HG03064 (cell line): Measurements from ENCODE around the gene ALG3.

Experiments used
- ATAC-seq: cut with Tn5 transposase; IDR thresholded peaks from one replicate; pipeline ENCODE4 v1.9.1; 2021; ENCODE audit warnings: low read depth; ENCODE audit not compliant: unreplicated experiment

The ALG3 gene

GRCh38 chr3:184260724-184261269, 12.0 kb upstream of the ALG3 start:
- ATAC-seq: no peak

GRCh38 chr3:184259878-184260723, 11.3 kb upstream of the ALG3 start:
- ATAC-seq: no peak

GRCh38 chr3:184259396-184259877, 10.7 kb upstream of the ALG3 start:
- no peak for ATAC-seq

- ATAC-seq: no peak
Observed at GRCh38 chr3:184258926-184259325, 10.2 kb upstream of the ALG3 start.

GRCh38 chr3:184257083-184257915, 8.5 kb upstream of the ALG3 start:
- no peak for ATAC-seq

GRCh38 chr3:184255291-184256039, 6.7 kb upstream of the ALG3 start:
- ATAC-seq: no peak

- peak; percentile 59 for ATAC-seq
Observed at GRCh38 chr3:184250167-184250828, 1.5 kb upstream of the ALG3 start.

GRCh38 chr3:184249412-184250166, 827 bp upstream of the ALG3 start, which contains the start of gene EEF1AKMT4:
Gene EEF1AKMT4 (plus strand): TSS chr3:184249672. CDS start chr3:184249695, 23 bp downstream.
- ATAC-seq: peak; percentile 89

GRCh38 chr3:184242297-184242685, 6.5 kb downstream of the ALG3 start:
- no peak for ATAC-seq

GRCh38 chr3:184241447-184242296, 7.1 kb downstream of the ALG3 start:
- no peak for ATAC-seq

GRCh38 chr3:184241141-184241446, 7.7 kb downstream of the ALG3 start:
- ATAC-seq: no peak

GRCh38 chr3:184240384-184241140, 8.2 kb downstream of the ALG3 start:
- no peak for ATAC-seq

GRCh38 chr3:184239708-184240107, 9.1 kb downstream of the ALG3 start:
- no peak for ATAC-seq

GRCh38 chr3:184239221-184239620, 9.5 kb downstream of the ALG3 start:
- ATAC-seq: no peak

- no peak for ATAC-seq
Observed at GRCh38 chr3:184238246-184238818, 10.4 kb downstream of the ALG3 start.

- no peak for ATAC-seq
Observed at GRCh38 chr3:184237807-184238206, 11.0 kb downstream of the ALG3 start.

GRCh38 chr3:184237211-184237610, 11.6 kb downstream of the ALG3 start:
- ATAC-seq: no peak
